OCI-LY1 (cell line): Measurements from ENCODE around the gene IPCEF1.

ENCODE experiments used
- H2AFZ ChIP-seq: fragments of 200-600 bp; sonication (generic), shearing (Covaris generic); 2 replicates; pipeline ENCODE4 v1.6.0; 2014; ENCODE audit warnings: antibody characterized with exemption, mild to moderate bottlenecking, low read length
- H3F3A ChIP-seq: fragments of 200-600 bp; sonication (generic), shearing (Covaris generic); 2 replicates; pipeline ENCODE4 v1.6.0; 2014; ENCODE audit warnings: mild to moderate bottlenecking, antibody characterized with exemption, low read length, moderate library complexity; ENCODE audit not compliant: insufficient read depth
- H3K27ac ChIP-seq: fragments of 200-600 bp; sonication (generic); 2 replicates; pipeline ENCODE4 v1.5.1; 2014; ENCODE audit warnings: low read length, mixed run types, mild to moderate bottlenecking, low read depth; ENCODE audit not compliant: poor library complexity, severe bottlenecking
- H3K27me3 ChIP-seq: fragments of 200-600 bp; sonication (generic); 2 replicates; pipeline ENCODE4 v1.6.0; 2014; ENCODE audit warnings: antibody characterized with exemption, mild to moderate bottlenecking, low read length, moderate library complexity; ENCODE audit not compliant: insufficient read depth
- H3K36me3 ChIP-seq: fragments of 200-600 bp; sonication (generic); 2 replicates; pipeline ENCODE4 v1.6.1; 2014; ENCODE audit warnings: mild to moderate bottlenecking, antibody characterized with exemption, low read length, moderate library complexity, mixed read lengths; ENCODE audit not compliant: insufficient read depth
- H3K4me1 ChIP-seq: fragments of 200-600 bp; sonication (generic); 2 replicates; pipeline ENCODE4 v1.5.1; 2014; ENCODE audit warnings: mild to moderate bottlenecking, low read length, moderate library complexity; ENCODE audit not compliant: insufficient read depth, severe bottlenecking
- H3K4me2 ChIP-seq: fragments of 200-600 bp; sonication (generic), shearing (Covaris generic); 2 replicates; pipeline ENCODE4 v1.6.1; 2014; ENCODE audit warnings: low read length
- H3K4me3 ChIP-seq: fragments of 200-600 bp; sonication (generic); 2 replicates; pipeline ENCODE4 v1.5.1; 2014; ENCODE audit warnings: low read length, low read depth, mild to moderate bottlenecking, mixed read lengths; ENCODE audit not compliant: poor library complexity, severe bottlenecking
- H3K79me2 ChIP-seq: fragments of 200-600 bp; shearing (Covaris generic); 2 replicates; pipeline ENCODE4 v1.6.1; 2016; ENCODE audit warnings: mixed run types, low read length, mixed read lengths; ENCODE audit not compliant: insufficient read depth
- H3K9ac ChIP-seq: fragments of 200-600 bp; sonication (generic), shearing (Covaris generic); 2 replicates; pipeline ENCODE4 v1.6.1; 2014; ENCODE audit warnings: mild to moderate bottlenecking, low read length, mixed read lengths
- H3K9me2 ChIP-seq: fragments of 200-600 bp; sonication (generic), shearing (Covaris generic); 2 replicates; pipeline ENCODE4 v1.6.1; 2014; ENCODE audit warnings: low read depth, mild to moderate bottlenecking, low read length, mixed read lengths
- H3K9me3 ChIP-seq: fragments of 200-600 bp; shearing (Covaris generic); 2 replicates; pipeline ENCODE4 v1.6.1; 2014; ENCODE audit warnings: low read length, mixed read lengths
- H4K20me1 ChIP-seq: fragments of 200-600 bp; sonication (generic), shearing (Covaris generic); 2 replicates; pipeline ENCODE4 v1.6.0; 2016; ENCODE audit warnings: mild to moderate bottlenecking, low read length; ENCODE audit not compliant: insufficient read depth
- CTCF ChIP-seq: fragments of 200-600 bp; sonication (generic), shearing (Covaris generic); IDR thresholded peaks from 2 replicates; pipeline ENCODE4 v1.5.1; 2017; ENCODE audit warnings: mild to moderate bottlenecking, antibody characterized with exemption, low read length, moderate library complexity, mixed read lengths
- EZH2 ChIP-seq: fragments of 200-600 bp; sonication (generic), shearing (Covaris generic); IDR thresholded peaks from 2 replicates; pipeline ENCODE4 v1.8.0; 2017; ENCODE audit warnings: borderline replicate concordance, mixed run types, mild to moderate bottlenecking, antibody characterized with exemption, low read length, moderate library complexity, mixed read lengths

The IPCEF1 gene

DNA sequence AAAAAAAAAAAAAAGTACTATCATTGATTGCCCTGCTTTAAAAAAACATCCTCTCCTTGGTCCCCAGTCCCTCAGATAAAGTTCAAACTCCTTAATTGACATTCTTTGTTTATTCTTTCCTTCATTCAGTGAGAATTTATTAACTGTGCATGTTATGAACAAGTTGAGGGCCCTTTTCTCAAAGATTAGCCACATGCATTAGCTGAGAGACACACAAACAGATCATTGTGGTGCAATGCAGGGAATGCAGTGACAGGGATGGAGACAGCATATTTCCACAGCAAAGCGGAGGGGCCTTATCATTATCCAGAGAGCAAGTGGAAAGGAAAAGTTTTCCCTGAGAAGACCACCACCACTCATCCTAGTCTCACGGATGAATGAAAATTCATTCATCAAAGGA is 21.9 kb upstream of the IPCEF1 start:
- Histone ChIP-seq H3K9me3 (0 out of 2 replicates have a peak, but pooled peaks cover 2% of the 10 kb centered on the region), H4K20me1 (no peaks in the 10 kb centered on the region), H3K4me3 (no peak overlapping the region), H3K27ac (no peak overlapping the region), H3K36me3 (no peaks in the 10 kb centered on the region), H3F3A (no peaks in the 10 kb centered on the region), H2AFZ (no peak overlapping the region), H3K27me3 (no peaks in the 10 kb centered on the region), H3K9me2 (no peaks in the 10 kb centered on the region), H3K79me2 (no peaks in the 10 kb centered on the region), H3K9ac (no peak overlapping the region), H3K4me1 (no peaks in the 10 kb centered on the region), H3K4me2 (no peak overlapping the region)
- TF ChIP-seq EZH2 (no peak), CTCF (no peak)

GRCh38 chr6:154377726-154378125 is 21.1 kb upstream of the IPCEF1 start:
- no peaks in the 10 kb centered on the region for H3K36me3 ChIP-seq
- no peak for TF ChIP-seq CTCF
- no peak for TF ChIP-seq EZH2
- H3K9me2 ChIP-seq: no peaks in the 10 kb centered on the region
- no peak overlapping the region for H3K4me2 ChIP-seq
- H3K79me2 ChIP-seq: no peaks in the 10 kb centered on the region
- no peaks in the 10 kb centered on the region for H4K20me1 ChIP-seq
- H2AFZ ChIP-seq: no peak overlapping the region
- no peak overlapping the region for H3K27ac ChIP-seq
- no peak overlapping the region for H3K9ac ChIP-seq
- no peak overlapping the region for H3K4me3 ChIP-seq
- 0 out of 2 replicates have a peak, but pooled peaks cover 2% of the 10 kb centered on the region for H3K9me3 ChIP-seq
- no peaks in the 10 kb centered on the region for H3K27me3 ChIP-seq
- H3K4me1 ChIP-seq: no peaks in the 10 kb centered on the region
- H3F3A ChIP-seq: no peaks in the 10 kb centered on the region

DNA sequence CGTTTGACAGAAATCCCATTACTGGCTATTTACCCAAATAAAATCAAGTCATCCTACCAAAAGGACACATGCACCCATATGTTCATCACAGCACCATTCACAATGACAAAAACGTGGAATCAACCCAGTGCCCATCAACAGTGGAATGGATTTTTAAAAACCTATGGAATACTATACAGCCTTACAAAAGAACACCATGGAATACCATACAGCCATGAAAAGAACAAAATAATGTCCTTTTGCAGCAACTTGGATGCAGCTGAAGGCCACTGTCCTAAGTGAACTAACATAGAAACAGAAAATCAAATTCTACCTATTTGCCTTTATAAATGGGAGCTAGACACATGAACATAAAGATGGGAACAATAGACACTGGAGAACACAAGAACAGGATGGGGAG is 17.4 kb upstream of the IPCEF1 start:
- no peaks in the 10 kb centered on the region for H3K4me1 ChIP-seq
- TF ChIP-seq CTCF (no peak), EZH2 (no peak)
- H3K79me2 ChIP-seq: no peaks in the 10 kb centered on the region
- no peaks in the 10 kb centered on the region for H3K36me3 ChIP-seq
- H3K4me3 ChIP-seq: no peak overlapping the region
- no peaks in the 10 kb centered on the region for H3K9me2 ChIP-seq
- H3K4me2 ChIP-seq: no peak overlapping the region
- no peak overlapping the region for H2AFZ ChIP-seq
- no peaks in the 10 kb centered on the region for H3F3A ChIP-seq
- H3K9me3 ChIP-seq: 0 out of 2 replicates have a peak, but pooled peaks cover 2% of the 10 kb centered on the region
- no peak overlapping the region for H3K27ac ChIP-seq
- H3K27me3 ChIP-seq: no peaks in the 10 kb centered on the region
- H4K20me1 ChIP-seq: no peaks in the 10 kb centered on the region
- H3K9ac ChIP-seq: no peak overlapping the region
